HG02623 (cell line): ENCODE data around the gene CCZ1.
"Not testable (repeated sequence)": the region's sequence is repeated elsewhere in the genome, so short reads cannot be mapped to it uniquely, and the experiment has no call there.

Experiments used
- ATAC-seq: cut with Tn5 transposase; IDR thresholded peaks from one replicate; pipeline ENCODE4 v1.9.1; 2021; ENCODE audit warnings: moderate library complexity; ENCODE audit not compliant: unreplicated experiment

CCZ1 gene

GRCh38 chr7:5898480-5899224, at the start of gene CCZ1:
Gene CCZ1, plus strand, starts transcription at chr7:5898733. Its CDS starts 67 bp downstream, at chr7:5898800.
- peak; percentile 87 for ATAC-seq

GRCh38 chr7:5850944-5851343, 47.6 kb upstream of the CCZ1 start:
- no peak for ATAC-seq

GRCh38 chr7:5854738-5855137, 43.8 kb upstream of the CCZ1 start:
- no peak for ATAC-seq

- ATAC-seq = not testable (repeated sequence)
These were observed 41.4 kb upstream of the CCZ1 start for GRCh38 chr7:5857041-5857575.

GRCh38 chr7:5858494-5858893, 40.0 kb upstream of the CCZ1 start:
- not testable (repeated sequence) for ATAC-seq

DNA sequence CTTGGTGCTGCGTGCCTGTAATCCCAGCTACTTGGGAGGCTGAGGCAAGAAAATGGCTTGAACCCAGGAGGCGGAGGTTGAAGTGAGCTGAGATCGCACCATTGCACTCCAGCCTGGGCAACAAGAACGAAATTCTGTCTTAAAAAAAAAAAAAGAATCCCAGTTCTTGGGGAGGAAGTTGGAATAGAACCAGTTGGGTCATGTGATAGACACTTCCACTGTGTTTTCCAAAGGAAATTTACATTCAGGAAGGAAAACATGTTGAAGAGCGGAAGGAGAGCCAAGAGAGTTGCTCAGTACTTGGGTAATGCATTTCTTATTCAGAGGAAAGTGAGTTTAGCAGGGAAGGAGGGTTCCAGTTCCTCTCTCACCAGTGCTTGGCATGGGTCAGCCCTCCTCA, 37.3 kb upstream of the CCZ1 start:
- ATAC-seq = not testable (repeated sequence)

GRCh38 chr7:5862753-5863366, 35.7 kb upstream of the CCZ1 start:
- ATAC-seq = not testable (repeated sequence)

- ATAC-seq = not testable (repeated sequence)
These were observed 33.1 kb upstream of the CCZ1 start for GRCh38 chr7:5865279-5865931.

DNA sequence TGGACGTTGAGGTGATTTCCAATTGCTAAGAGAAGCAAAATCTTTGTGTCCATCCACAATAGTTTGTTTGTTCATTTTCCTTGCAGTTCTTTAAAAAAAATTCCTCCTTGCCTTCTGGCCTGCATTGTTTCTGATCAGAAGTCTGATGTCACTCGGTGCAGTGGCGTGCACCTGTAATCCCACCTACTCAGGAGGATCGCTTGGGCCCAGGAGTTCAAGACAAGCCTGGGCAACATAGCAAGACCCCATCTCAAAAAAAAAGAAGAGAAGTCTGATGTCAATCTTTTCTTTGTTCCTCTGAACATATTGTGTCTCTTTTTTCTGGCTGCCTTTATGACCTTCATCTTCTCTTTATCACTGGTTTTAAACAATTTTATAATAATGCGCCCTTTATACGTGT, 31.5 kb upstream of the CCZ1 start:
- ATAC-seq = no peak

- ATAC-seq = not testable (repeated sequence)
These were observed 29.6 kb upstream of the CCZ1 start for GRCh38 chr7:5868928-5869341.

DNA sequence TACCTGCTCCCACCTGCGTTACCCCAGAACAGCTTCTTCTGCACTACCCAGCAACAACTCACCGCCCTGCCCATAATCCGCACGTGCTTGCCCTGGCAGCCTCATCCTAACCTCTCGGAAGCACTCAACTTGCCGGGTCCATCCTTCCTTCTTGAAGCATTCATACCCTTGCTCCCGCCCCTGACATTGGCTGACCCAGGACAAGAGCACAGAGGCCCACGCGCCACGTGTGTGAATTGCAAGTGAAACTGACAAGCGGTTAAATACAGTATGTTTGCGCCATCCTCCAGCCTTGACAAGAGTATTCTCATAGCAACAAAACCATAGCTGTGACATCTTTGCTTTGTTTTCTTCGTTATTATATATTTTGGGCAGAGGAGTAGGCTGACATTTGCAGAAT, 28.8 kb upstream of the CCZ1 start:
- ATAC-seq = no peak

DNA sequence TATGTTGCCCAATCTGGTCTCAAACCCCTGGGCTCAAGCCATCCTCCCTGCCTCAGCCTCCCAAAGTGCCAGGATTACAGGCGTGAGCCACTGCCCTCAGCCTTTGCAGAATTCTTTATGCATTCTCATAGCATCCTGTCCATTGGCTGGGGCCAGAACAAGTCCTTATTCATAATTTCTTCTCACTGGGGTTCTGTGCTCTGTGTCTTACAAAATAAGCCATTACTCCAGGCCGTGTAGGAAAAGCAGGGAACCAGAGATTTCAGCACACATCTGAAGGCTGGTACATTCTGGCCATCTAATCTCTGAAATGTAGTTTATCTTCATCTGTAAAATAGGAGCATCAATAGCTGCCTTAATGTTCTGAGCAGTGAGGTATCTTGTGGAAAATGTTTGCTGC, 28.2 kb upstream of the CCZ1 start:
- no peak for ATAC-seq

DNA sequence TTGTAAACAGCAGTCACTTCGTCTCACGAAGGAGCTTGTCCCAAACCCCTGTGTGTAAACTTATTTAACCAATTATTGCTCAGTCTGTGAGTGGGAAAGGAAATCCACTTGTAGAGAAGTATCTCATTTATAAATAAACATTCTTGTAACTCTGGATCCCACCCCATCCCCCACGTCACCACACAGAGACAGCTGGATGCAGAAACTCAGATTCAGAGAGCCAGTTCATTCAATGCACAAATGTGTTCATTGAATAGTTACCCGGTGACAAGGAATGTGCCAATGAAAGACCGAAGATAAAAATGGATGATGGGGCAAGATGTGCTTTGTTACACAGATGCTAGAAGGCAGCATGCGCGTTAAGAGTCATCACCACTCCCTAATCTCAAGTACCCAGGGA, 26.2 kb upstream of the CCZ1 start:
- ATAC-seq = no peak

GRCh38 chr7:5879591-5879990, 18.9 kb upstream of the CCZ1 start:
- not testable (repeated sequence) for ATAC-seq

DNA sequence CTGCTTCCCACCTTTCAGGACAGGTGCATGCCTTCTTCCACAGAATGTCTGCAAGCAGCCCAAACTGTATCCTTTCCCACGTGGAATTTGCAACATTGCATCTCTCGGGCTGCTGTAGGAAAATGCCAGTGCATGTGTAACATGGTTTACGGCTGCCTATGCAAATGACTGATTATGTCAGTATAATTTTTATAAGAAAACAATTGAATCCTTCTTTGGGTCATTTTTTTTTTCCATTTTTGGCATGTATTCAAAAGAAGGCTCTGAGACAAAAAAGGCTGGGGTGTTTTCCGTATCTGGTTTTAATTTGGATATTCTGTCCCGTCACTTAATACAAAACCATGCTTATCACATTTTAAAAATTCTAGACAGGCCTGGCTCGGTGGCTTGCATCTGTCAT, 18.4 kb upstream of the CCZ1 start:
- ATAC-seq = not testable (repeated sequence)

GRCh38 chr7:5884431-5884830, 14.1 kb upstream of the CCZ1 start:
- ATAC-seq = not testable (repeated sequence)

DNA sequence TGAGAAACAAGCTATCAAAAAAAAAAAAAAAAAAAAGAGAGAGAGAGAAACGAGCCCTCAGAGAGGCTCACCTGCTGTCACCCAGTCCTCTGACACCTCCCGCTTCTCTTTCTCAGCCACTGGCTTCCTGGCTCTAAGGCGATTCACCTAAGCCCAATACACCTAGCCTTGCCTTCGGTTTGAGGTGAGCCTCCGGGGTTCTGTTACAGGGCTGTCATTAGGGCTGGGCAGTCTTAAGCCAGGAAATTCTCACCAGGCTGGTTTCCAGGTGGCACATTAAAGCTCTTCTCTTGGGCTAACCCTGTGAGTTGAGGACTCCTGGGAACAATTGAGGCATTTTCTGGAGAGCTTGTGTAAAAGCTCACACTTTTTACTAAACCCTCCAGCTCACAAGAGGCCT, 10.5 kb upstream of the CCZ1 start:
- not testable (repeated sequence) for ATAC-seq

GRCh38 chr7:5890244-5890643, 8.3 kb upstream of the CCZ1 start:
- ATAC-seq = not testable (repeated sequence)

DNA sequence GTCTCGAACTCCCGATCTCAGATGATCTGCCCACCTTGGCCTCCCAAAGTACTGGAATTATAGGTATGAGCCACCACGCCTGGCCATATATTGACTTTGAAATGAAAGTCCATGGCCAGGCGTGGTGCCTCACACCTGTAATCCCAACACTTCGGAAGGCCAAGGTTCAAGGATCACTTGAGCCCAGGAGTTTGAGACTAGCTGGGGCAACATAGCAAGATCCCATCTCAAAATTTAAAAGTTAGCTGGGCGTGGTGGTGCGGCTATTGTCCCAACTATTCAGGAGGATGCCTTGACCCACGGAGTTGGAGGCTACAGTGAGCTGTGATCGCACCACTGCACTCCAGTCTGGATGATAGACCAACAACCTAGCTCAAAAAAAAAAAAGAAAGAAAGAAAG, 6.0 kb upstream of the CCZ1 start:
- ATAC-seq = no peak

DNA sequence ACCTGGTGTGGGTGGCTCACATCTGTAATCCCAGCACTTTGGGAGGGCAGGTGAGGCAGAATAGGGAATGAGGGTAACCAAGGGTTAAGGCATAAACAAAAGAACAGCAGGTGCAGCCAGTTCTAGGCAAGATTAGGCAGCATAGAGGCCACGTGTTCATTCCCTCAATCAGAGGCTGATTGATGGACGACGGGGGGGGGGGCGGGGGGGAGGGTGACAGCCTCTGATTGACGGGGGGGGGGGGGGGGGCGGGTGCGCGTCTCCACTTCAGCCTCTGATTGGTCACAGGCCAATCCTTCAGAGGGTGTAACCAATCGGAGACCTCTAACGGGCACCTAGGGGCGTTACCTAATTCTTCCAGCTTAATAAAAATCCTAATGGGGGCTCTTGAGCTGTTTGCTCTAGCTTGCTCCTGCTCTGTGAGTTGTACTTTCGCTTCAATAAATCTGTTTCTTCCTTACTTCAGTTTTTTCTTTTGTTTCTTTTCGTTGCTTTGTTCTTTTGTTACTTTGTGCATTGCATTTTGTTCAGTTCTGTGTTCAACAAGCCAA, 1.1 kb upstream of the CCZ1 start:
- ATAC-seq = not testable (repeated sequence)

- not testable (repeated sequence) for ATAC-seq
These were observed 4.5 kb downstream of the CCZ1 start for GRCh38 chr7:5903002-5903401.
